ENCODE measurements around the gene RWDD1. TPM values are rescaled to one million over a fixed set of nuclear protein-coding genes. Genes with fewer than 3 reads are reported as not detected.

The RWDD1 gene
- total and polyA plus RNA-seq, 2 experiments from 2014 or later = 37.2 to 70.7 TPM

GRCh38 chr6:116572162-116572561 is 858 bp downstream of the RWDD1 start:
- Histone ChIP-seq H3K27ac (peak overlapping the region; percentile 83), H3K27me3 (no peaks in the 10 kb centered on the region), H3K4me3 (peak overlapping the region; percentile 61), H3K4me1 (ENCODE audit: low read depth) (peaks cover 10% of the 10 kb centered on the region), H3K9me3 (ENCODE audit: low read depth) (no peaks in the 10 kb centered on the region), H3K36me3 (peaks cover 4% of the 10 kb centered on the region)
- no peak for TF ChIP-seq CTCF (IDR thresholded peaks at IDR 0.05; ENCODE audit: low read depth, low read length)
- DNase-seq (ENCODE audit: low read depth in 1 of 2, low spot score in 1 of 2) = peak; percentile 45 to 63

DNA sequence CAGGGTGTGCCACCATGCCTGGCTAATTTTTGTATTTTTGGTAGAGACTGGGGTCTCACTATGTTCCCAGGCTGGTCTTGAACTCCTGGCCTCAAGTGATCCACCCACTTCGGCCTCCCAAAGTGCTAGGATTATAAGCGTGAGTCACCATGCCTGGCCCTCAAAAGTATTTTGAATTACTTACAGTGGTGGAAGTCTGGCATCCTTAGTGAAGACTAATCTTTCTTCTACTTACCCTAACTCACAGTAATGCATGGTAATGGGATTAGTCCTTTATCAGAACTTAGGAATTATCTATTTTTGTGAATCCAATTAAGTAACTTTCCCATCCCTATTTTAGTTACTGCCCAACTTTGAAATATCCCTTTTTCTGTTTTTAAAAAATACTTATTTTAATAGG is 3.9 kb downstream of the RWDD1 start:
- H3K27ac ChIP-seq = no peak overlapping the region

DNA sequence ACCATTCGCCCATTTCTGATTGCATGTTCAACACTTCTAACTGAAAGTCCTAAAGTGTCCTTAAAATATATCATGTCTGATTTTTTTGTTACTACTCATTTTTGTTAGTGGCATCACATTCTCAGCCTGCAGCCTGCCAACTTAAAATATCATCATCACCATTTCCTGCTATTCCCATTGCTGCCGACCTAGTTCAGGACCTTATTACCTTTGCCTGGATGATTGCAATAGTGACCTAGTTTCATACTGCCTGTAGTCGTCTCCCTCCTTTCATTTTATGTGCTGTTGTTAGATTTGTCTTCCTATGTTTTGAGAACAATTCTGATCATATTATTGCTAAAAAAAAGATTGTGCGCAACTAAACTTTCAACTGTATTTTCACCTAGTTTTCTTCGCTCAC is 6.2 kb downstream of the RWDD1 start:
- Histone ChIP-seq H3K4me3 (no peak overlapping the region), H3K27ac (no peak overlapping the region), H3K9me3 (ENCODE audit: low read depth) (no peaks in the 10 kb centered on the region), H3K36me3 (peaks cover 28% of the 10 kb centered on the region), H3K4me1 (ENCODE audit: low read depth) (peaks cover 11% of the 10 kb centered on the region), H3K27me3 (no peaks in the 10 kb centered on the region)
- no peak for DNase-seq (ENCODE audit: low read depth in 1 of 2, low spot score in 1 of 2)
- no peak for TF ChIP-seq CTCF (IDR thresholded peaks at IDR 0.05; ENCODE audit: low read depth, low read length)

More for the DNA sequence above, 3.9 kb downstream of the RWDD1 start:
- H3K27me3 ChIP-seq = no peaks in the 10 kb centered on the region
- H3K36me3 ChIP-seq = peaks cover 14% of the 10 kb centered on the region
- DNase-seq (ENCODE audit: low read depth in 1 of 2, low spot score in 1 of 2) = no peak
- peaks cover 11% of the 10 kb centered on the region for H3K4me1 ChIP-seq (ENCODE audit: low read depth)
- TF ChIP-seq CTCF (IDR thresholded peaks at IDR 0.05; ENCODE audit: low read depth, low read length) = no peak
- H3K4me3 ChIP-seq = no peak overlapping the region
- H3K9me3 ChIP-seq (ENCODE audit: low read depth) = no peaks in the 10 kb centered on the region

DNA sequence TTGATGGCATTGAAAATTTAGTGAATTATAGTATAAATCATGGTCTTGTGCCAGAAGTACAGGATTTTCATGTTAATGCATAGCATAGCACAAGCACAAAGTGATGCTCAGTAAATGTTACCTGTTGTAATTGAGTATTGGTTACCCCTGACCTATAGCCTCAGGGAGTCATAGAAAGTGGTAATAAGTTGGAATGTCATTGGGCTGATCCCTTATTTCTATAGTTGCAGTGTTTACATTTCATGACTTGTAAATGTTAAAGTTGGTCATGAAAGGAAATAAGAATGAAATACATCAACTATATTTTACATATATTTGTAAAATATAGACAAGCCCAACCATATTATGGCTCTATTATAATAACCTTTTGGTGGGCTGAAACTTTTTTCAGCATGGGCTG is 7.0 kb downstream of the RWDD1 start:
- Histone ChIP-seq H3K9me3 (ENCODE audit: low read depth) (no peaks in the 10 kb centered on the region), H3K36me3 (peaks cover 31% of the 10 kb centered on the region), H3K4me3 (no peak overlapping the region), H3K27ac (no peak overlapping the region), H3K27me3 (no peaks in the 10 kb centered on the region), H3K4me1 (ENCODE audit: low read depth) (peaks cover 9% of the 10 kb centered on the region)
- no peak for TF ChIP-seq CTCF (IDR thresholded peaks at IDR 0.05; ENCODE audit: low read depth, low read length)
- DNase-seq (ENCODE audit: low read depth in 1 of 2, low spot score in 1 of 2) = no peak

GRCh38 chr6:116579143-116579542 is 7.8 kb downstream of the RWDD1 start:
- H3K4me3 ChIP-seq = no peak overlapping the region
- peaks cover 37% of the 10 kb centered on the region for H3K36me3 ChIP-seq
- TF ChIP-seq CTCF (IDR thresholded peaks at IDR 0.05; ENCODE audit: low read depth, low read length) = no peak

GRCh38 chr6:116580198-116580597 is 8.9 kb downstream of the RWDD1 start:
- Histone ChIP-seq H3K4me1 (ENCODE audit: low read depth) (peaks cover 4% of the 10 kb centered on the region), H3K9me3 (ENCODE audit: low read depth) (no peaks in the 10 kb centered on the region), H3K27ac (no peak overlapping the region), H3K4me3 (no peak overlapping the region), H3K27me3 (no peaks in the 10 kb centered on the region), H3K36me3 (peaks cover 43% of the 10 kb centered on the region)
- peak in 1 of 2 donors; percentile 78 for DNase-seq (ENCODE audit: low read depth in 1 of 2, low spot score in 1 of 2)
- no peak for TF ChIP-seq CTCF (IDR thresholded peaks at IDR 0.05; ENCODE audit: low read depth, low read length)

More at GRCh38 chr6:116579143-116579542, 7.8 kb downstream of the RWDD1 start:
- Histone ChIP-seq H3K9me3 (ENCODE audit: low read depth) (no peaks in the 10 kb centered on the region), H3K4me1 (ENCODE audit: low read depth) (peaks cover 4% of the 10 kb centered on the region), H3K27ac (peak overlapping the region; percentile 32), H3K27me3 (no peaks in the 10 kb centered on the region)
- DNase-seq (ENCODE audit: low read depth in 1 of 2, low spot score in 1 of 2) = peak; percentile 27 to 31
